ENCODE data around the gene TOMT. TPM values are rescaled to one million over a fixed set of nuclear protein-coding genes. Genes with fewer than 3 reads are reported as not detected.

The TOMT gene
- total and polyA plus RNA-seq, 2 experiments from 2014 or later = not detected

GRCh38 chr11:72100462-72100861, 5.3 kb upstream of the TOMT start:
- Histone ChIP-seq H3K27me3 (no peaks in the 10 kb centered on the region), H3K9me3 (ENCODE audit: low read depth) (no peaks in the 10 kb centered on the region), H3K36me3 (peaks cover 15% of the 10 kb centered on the region), H3K4me3 (no peak overlapping the region), H3K27ac (no peak overlapping the region), H3K4me1 (ENCODE audit: low read depth) (peaks cover 10% of the 10 kb centered on the region)
- DNase-seq (ENCODE audit: low read depth in 1 of 2, low spot score in 1 of 2) = no peak
- TF ChIP-seq CTCF (IDR thresholded peaks at IDR 0.05; ENCODE audit: low read depth, low read length) = no peak

- Histone ChIP-seq H3K4me3 (peak overlapping the region; percentile 82), H3K27ac (peak overlapping the region; percentile 94)
Measured at GRCh38 chr11:72102162-72102561, 3.6 kb upstream of the TOMT start.

DNA sequence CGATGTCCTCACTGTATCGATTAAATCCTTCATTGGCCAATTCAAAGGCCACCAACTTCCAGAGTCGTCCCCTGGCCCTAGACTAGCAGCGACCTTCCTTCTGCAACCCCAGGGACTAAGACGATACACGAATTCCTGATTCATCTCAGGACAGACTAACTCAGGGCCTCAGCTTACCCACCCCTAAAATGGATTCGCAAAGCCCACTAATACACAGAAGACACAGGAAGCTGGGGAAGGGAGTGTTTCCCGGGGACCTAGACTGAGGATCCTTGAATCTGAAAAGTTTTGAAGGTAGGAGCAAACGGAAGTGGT, 3.1 kb upstream of the TOMT start:
- Histone ChIP-seq H3K9me3 (ENCODE audit: low read depth) (no peaks in the 10 kb centered on the region), H3K4me1 (ENCODE audit: low read depth) (peaks cover 10% of the 10 kb centered on the region), H3K27ac (peak overlapping the region; percentile 94), H3K4me3 (peak overlapping the region; percentile 82), H3K36me3 (peaks cover 12% of the 10 kb centered on the region), H3K27me3 (no peaks in the 10 kb centered on the region)
- no peak for TF ChIP-seq CTCF (IDR thresholded peaks at IDR 0.05; ENCODE audit: low read depth, low read length)
- DNase-seq (ENCODE audit: low read depth in 1 of 2, low spot score in 1 of 2) = no peak

More at GRCh38 chr11:72102162-72102561, 3.6 kb upstream of the TOMT start:
- no peaks in the 10 kb centered on the region for H3K27me3 ChIP-seq
- H3K4me1 ChIP-seq (ENCODE audit: low read depth) = peaks cover 10% of the 10 kb centered on the region
- DNase-seq (ENCODE audit: low read depth in 1 of 2, low spot score in 1 of 2) = no peak
- peaks cover 15% of the 10 kb centered on the region for H3K36me3 ChIP-seq
- no peak for TF ChIP-seq CTCF (IDR thresholded peaks at IDR 0.05; ENCODE audit: low read depth, low read length)
- H3K9me3 ChIP-seq (ENCODE audit: low read depth) = no peaks in the 10 kb centered on the region

- peak; percentile 99 to 100 for DNase-seq (ENCODE audit: low read depth in 1 of 2, low spot score in 1 of 2)
- Histone ChIP-seq H3K36me3 (peaks cover 10% of the 10 kb centered on the region), H3K9me3 (ENCODE audit: low read depth) (no peaks in the 10 kb centered on the region), H3K4me3 (peak within 1 kb of the TSS; percentile 82), H3K27me3 (no peaks in the 10 kb centered on the region), H3K4me1 (ENCODE audit: low read depth) (peaks cover 10% of the 10 kb centered on the region), H3K27ac (peak within 1 kb of the TSS; percentile 94)
- peak; percentile 51 for TF ChIP-seq CTCF (IDR thresholded peaks at IDR 0.05; ENCODE audit: low read depth, low read length)
Measured at GRCh38 chr11:72102946-72103753, 2.6 kb upstream of the TOMT start, which contains the start of gene LAMTOR1. Gene LAMTOR1 (minus strand): TSS chr11:72103297. CDS start chr11:72103224, 73 bp downstream.

- H3K27ac ChIP-seq = peak overlapping the region; percentile 94
- H3K27me3 ChIP-seq = no peaks in the 10 kb centered on the region
- no peak for DNase-seq (ENCODE audit: low read depth in 1 of 2, low spot score in 1 of 2)
- H3K4me3 ChIP-seq = peak overlapping the region; percentile 17
- H3K4me1 ChIP-seq (ENCODE audit: low read depth) = peaks cover 10% of the 10 kb centered on the region
- peak; percentile 9 for TF ChIP-seq CTCF (IDR thresholded peaks at IDR 0.05; ENCODE audit: low read depth, low read length)
- peaks cover 3% of the 10 kb centered on the region for H3K36me3 ChIP-seq
- H3K9me3 ChIP-seq (ENCODE audit: low read depth) = no peaks in the 10 kb centered on the region
Measured at GRCh38 chr11:72103754-72104167, 2.0 kb upstream of the TOMT start.

All from cardiac muscle cell (in vitro differentiated cells and primary cell).